SK-N-SH (cell line): Measurements from ENCODE around the gene KAT8. TPM values are rescaled to one million over a fixed set of nuclear protein-coding genes. Genes with fewer than 3 reads are reported as not detected.

Experiments used
- CTCF ChIA-PET: fragments of 300-600, 350-600 bp; formaldehyde crosslinking; extraction: SDS; loops from one replicate; lab custom pipeline; 2021; lab: Yijun Ruan, JAX
- POLR2A ChIA-PET: fragments of 350-600 bp; sonication (Branson Sonifier 250); formaldehyde crosslinking; extraction: SDS; loops from one replicate; lab custom pipeline; 2020; ENCODE audit warnings: antibody characterized with exemption, inconsistent platforms; lab: Yijun Ruan, JAX
- DNase-seq: peaks from one replicate; pipeline ENCODE4 v3.0.0; 2012
- H2AFZ ChIP-seq: fragments of 200-600 bp; sonication (generic); 2 replicates; pipeline ENCODE4 v1.8.1; 2016; ENCODE audit warnings: antibody characterized with exemption, mild to moderate bottlenecking, low read depth
- H3F3A ChIP-seq: fragments of 200-600 bp; sonication (generic); replicated peaks from 2 replicates; pipeline ENCODE3; 2016; ENCODE audit warnings: antibody characterized with exemption, mild to moderate bottlenecking; ENCODE audit not compliant: insufficient read depth
- H3K27ac ChIP-seq, 2 experiments: fragments of 200-500 bp in 1 of 2; fragments of 200-600 bp in 1 of 2; sonication (Bioruptor generic) in 1 of 2; sonication (generic), shearing (Covaris generic) in 1 of 2; 2 replicates each; pipeline versions ENCODE4 v1.5.1 to v1.6.1; 2014 to 2016; ENCODE audit warnings: low read depth in 2 of 2, inconsistent platforms in 1 of 2, low read length in 1 of 2, mild to moderate bottlenecking in 1 of 2, mixed read lengths in 1 of 2
- H3K27me3 ChIP-seq: fragments of 200-600 bp; sonication (generic), shearing (Covaris generic); 2 replicates; pipeline ENCODE4 v1.6.1; 2016; ENCODE audit warnings: mixed run types; ENCODE audit not compliant: insufficient read depth
- H3K36me3 ChIP-seq, 2 experiments: fragments of 200-500 bp in 1 of 2; fragments of 200-600 bp in 1 of 2; sonication (Bioruptor generic) in 1 of 2; sonication (generic) in 1 of 2; replicated peaks in 1 of 2; 2 replicates each; pipeline versions ENCODE3 to v1.5.1; 2014 to 2016; ENCODE audit warnings: low read length in 1 of 2, mild to moderate bottlenecking in 1 of 2; ENCODE audit not compliant: insufficient read depth in 2 of 2, control insufficient read depth in 1 of 2
- H3K4me1 ChIP-seq, 2 experiments: fragments of 200-500 bp in 1 of 2; fragments of 200-600 bp in 1 of 2; sonication (Bioruptor generic) in 1 of 2; sonication (generic), shearing (Covaris generic) in 1 of 2; 2 replicates each; pipeline versions ENCODE4 v1.5.1 to v1.6.1; 2014 to 2016; ENCODE audit warnings: low read depth in 1 of 2, low read length in 1 of 2, mixed run types in 1 of 2; ENCODE audit not compliant: insufficient read depth in 2 of 2, control insufficient read depth in 1 of 2
- H3K4me2 ChIP-seq: fragments of 200-600 bp; sonication (generic), shearing (Covaris generic); 2 replicates; pipeline ENCODE4 v1.6.1; 2017; ENCODE audit warnings: mixed run types
- H3K4me3 ChIP-seq, 2 experiments: fragments of 200-500 bp in 1 of 2; fragments of 200-600 bp in 1 of 2; sonication (Bioruptor generic) in 1 of 2; sonication (generic), shearing (Covaris generic) in 1 of 2; 2 replicates each; pipeline versions ENCODE4 v1.5.1 to v1.8.1; 2014 to 2016; ENCODE audit warnings: low read depth in 2 of 2, inconsistent platforms in 1 of 2, low read length in 1 of 2, mild to moderate bottlenecking in 1 of 2, mixed read lengths in 1 of 2, moderate library complexity in 1 of 2
- H3K79me2 ChIP-seq: fragments of 200-600 bp; sonication (generic); 2 replicates; pipeline ENCODE4 v1.8.1; 2017; ENCODE audit warnings: mild to moderate bottlenecking; ENCODE audit not compliant: insufficient read depth
- H3K9ac ChIP-seq: fragments of 200-600 bp; sonication (generic); 2 replicates; pipeline ENCODE4 v1.6.1; 2017; ENCODE audit warnings: mixed run types
- H3K9me2 ChIP-seq: fragments of 200-600 bp; sonication (generic); 2 replicates; pipeline ENCODE4 v1.6.1; 2017; ENCODE audit warnings: mixed run types
- H3K9me3 ChIP-seq: fragments of 200-600 bp; sonication (generic); 2 replicates; pipeline ENCODE4 v1.6.1; 2017; ENCODE audit warnings: mixed run types, mild to moderate bottlenecking, moderate library complexity
- H4K20me1 ChIP-seq: fragments of 200-600 bp; sonication (generic); 2 replicates; pipeline ENCODE4 v1.6.1; 2017; ENCODE audit warnings: mild to moderate bottlenecking, mixed run types; ENCODE audit not compliant: insufficient read depth
- FOSL2 ChIP-seq: IDR thresholded peaks from 2 replicates; pipeline ENCODE4 v1.4.0; 2012; ENCODE audit warnings: low read depth, mild to moderate bottlenecking, moderate library complexity, borderline replicate concordance
- FOXJ3 ChIP-seq: sonication (generic); formaldehyde crosslinking; IDR thresholded peaks from 2 replicates; pipeline ENCODE4 v1.5.1; 2020; ENCODE audit warnings: mild to moderate bottlenecking, missing genetic modification reagents
- GABPA ChIP-seq: IDR thresholded peaks from 2 replicates; pipeline ENCODE4 v1.4.0; 2012; ENCODE audit warnings: low read depth, mild to moderate bottlenecking
- IRF3 ChIP-seq: fragments of 150-350 bp; IDR thresholded peaks from 2 replicates; pipeline ENCODE4 v1.6.1; 2016; ENCODE audit warnings: mild to moderate bottlenecking, low read depth, low read length
- JUND ChIP-seq: IDR thresholded peaks from 2 replicates; pipeline ENCODE4 v1.4.0; 2012
- MAX ChIP-seq: IDR thresholded peaks from 2 replicates; pipeline ENCODE4 v1.4.0; 2012; ENCODE audit warnings: low read depth
- PBX3 ChIP-seq: IDR thresholded peaks from 2 replicates; pipeline ENCODE4; 2012
- SIN3A ChIP-seq: IDR thresholded peaks from 2 replicates; pipeline ENCODE4 v1.6.1; 2012; ENCODE audit warnings: low read depth, mild to moderate bottlenecking, low read length, moderate library complexity, borderline replicate concordance
- TCF12 ChIP-seq: IDR thresholded peaks from 2 replicates; pipeline ENCODE4 v1.4.0; 2012
- USF1 ChIP-seq: IDR thresholded peaks from 2 replicates; pipeline ENCODE4 v1.4.0; 2012; ENCODE audit warnings: low read depth, borderline replicate concordance
- YY1 ChIP-seq: IDR thresholded peaks from 2 replicates; pipeline ENCODE4 v1.4.0; 2012; ENCODE audit warnings: low read depth, mild to moderate bottlenecking
- WGBS: methylation state at CpG from one replicate; pipeline ENCODE4 v1.1.6; 2017; ENCODE audit warnings: low lambda C conversion rate; 5-methylcytosine and 5-hydroxymethylcytosine counted together
- polyA plus RNA-seq, 3 experiments: library from polyadenylated mRNA; depleted of rRNA; stranded (reverse); fragments of >200 nt; gene quantifications; 2 replicates each; pipeline ENCODE4 v1.2.3, GENCODE V29; 2012

The KAT8 gene
- polyA plus RNA-seq, 1 of the 3 experiments (the other 2 are of a cell fraction): 52.0 TPM

- H3K4me1 ChIP-seq: peaks cover 7 to 15% of the 10 kb centered on the region in 2 experiments; a peak in 3 of 4 replicates
- ChIA-PET CTCF (interaction anchor here (2.2 to 3.9 kb wide), 2 partner anchors 28 kb away, joined by 9 to 28 read pairs; no protein-coding TSS in a partner anchor), POLR2A (no interaction called here)
- no peak overlapping the region for H3K27ac ChIP-seq
- H4K20me1 ChIP-seq: peaks cover 5% of the 10 kb centered on the region; the same call in 1 of the 2 replicates
- no peak overlapping the region for H3K9ac ChIP-seq
- no peak overlapping the region for H3K4me2 ChIP-seq
- H3K9me3 ChIP-seq: no peaks in the 10 kb centered on the region
- WGBS: 92% methylated on average over 6 of the region's 8 CpGs
- H3K9me2 ChIP-seq: no peaks in the 10 kb centered on the region
- no peak for DNase-seq
- H3K27me3 ChIP-seq: no peaks in the 10 kb centered on the region
- TF ChIP-seq YY1 (no peak), JUND (0 out of 2 replicates have a peak, but pooled peaks have one; percentile 7), TCF12 (no peak)
- peaks cover 25 to 35% of the 10 kb centered on the region in 2 experiments for H3K36me3 ChIP-seq
- H3F3A ChIP-seq: peaks cover 17% of the 10 kb centered on the region
- peaks cover 33% of the 10 kb centered on the region for H3K79me2 ChIP-seq
- no peak overlapping the region for H3K4me3 ChIP-seq
- H2AFZ ChIP-seq: no peak overlapping the region
Measured at GRCh38 chr16:31114468-31114867, 3.0 kb upstream of the KAT8 start.

- ChIA-PET CTCF (interaction anchor here (3.9 kb wide), 1 partner anchor 24 kb away, joined by 28 read pairs; no protein-coding TSS in a partner anchor), POLR2A (interaction anchor here (1.2 to 2.9 kb wide), 10 partner anchors 11 to 353 kb away, joined by 3 to 43 read pairs (median 8); partner anchors contain the start of genes FUS, PRSS8, TGFB1I1 and VKORC1)
- H3K9ac ChIP-seq: peak overlapping the region; percentile 87
- H3K9me3 ChIP-seq: no peaks in the 10 kb centered on the region
- no peak for TF ChIP-seq PBX3
- no peak for TF ChIP-seq FOSL2
- TF ChIP-seq FOXJ3: no peak
- H3K4me1 ChIP-seq: peaks cover 6 to 8% of the 10 kb centered on the region in 2 experiments; a peak in 2 of 4 replicates
- H3K9me2 ChIP-seq: no peaks in the 10 kb centered on the region
- H3K27ac ChIP-seq: peak overlapping the region; percentile 66 to 83
- peaks cover 40% of the 10 kb centered on the region for H3K79me2 ChIP-seq
- no peak overlapping the region for H2AFZ ChIP-seq
- DNase-seq: no peak
- peaks cover 5% of the 10 kb centered on the region; the same call in 1 of the 2 replicates for H4K20me1 ChIP-seq
- peaks cover 23 to 37% of the 10 kb centered on the region in 2 experiments for H3K36me3 ChIP-seq
- H3F3A ChIP-seq: peaks cover 14% of the 10 kb centered on the region
- H3K4me3 ChIP-seq: peak overlapping the region; percentile 61 to 95
- 54% methylated on average over 9 of the region's 9 CpGs for WGBS
- H3K27me3 ChIP-seq: no peaks in the 10 kb centered on the region
- H3K4me2 ChIP-seq: peak overlapping the region; percentile 98
Measured at GRCh38 chr16:31118223-31119155, 1.0 kb downstream of the KAT8 start.

GRCh38 chr16:31120129-31120528, 2.7 kb downstream of the KAT8 start:
- Histone ChIP-seq H3K27me3 (no peaks in the 10 kb centered on the region), H3K9ac (no peak overlapping the region)
- TF ChIP-seq MAX: no peak
- TF ChIP-seq GABPA: no peak
- no peak for TF ChIP-seq IRF3
- no peak for TF ChIP-seq SIN3A
- no peak for TF ChIP-seq USF1
- TF ChIP-seq, all 33 proteins: peak for 0
- peaks cover 6 to 8% of the 10 kb centered on the region in 2 experiments; a peak in 2 of 4 replicates for H3K4me1 ChIP-seq
- WGBS: 96% methylated on average over 15 of the region's 16 CpGs
- DNase-seq: no peak
- H3K27ac ChIP-seq: no peak overlapping the region
- POLR2A ChIA-PET: no interaction called here
- H3K79me2 ChIP-seq: peaks cover 40% of the 10 kb centered on the region
- H3K9me2 ChIP-seq: no peaks in the 10 kb centered on the region
- H3F3A ChIP-seq: peaks cover 6% of the 10 kb centered on the region
- CTCF ChIA-PET: interaction anchor here (1.4 to 4.1 kb wide), 2 partner anchors 23 to 135 kb away, joined by 4 to 30 read pairs; no protein-coding TSS in a partner anchor
- H3K9me3 ChIP-seq: no peaks in the 10 kb centered on the region
- H3K4me2 ChIP-seq: no peak overlapping the region
- peaks cover 5% of the 10 kb centered on the region; the same call in 1 of the 2 replicates for H4K20me1 ChIP-seq
- H2AFZ ChIP-seq: no peak overlapping the region
- H3K4me3 ChIP-seq: no peak overlapping the region
- H3K36me3 ChIP-seq: peaks cover 23 to 43% of the 10 kb centered on the region in 2 experiments
